ENCODE data around the gene DEPDC7. TPM values are rescaled to one million over a fixed set of nuclear protein-coding genes. Genes with fewer than 3 reads are reported as not detected.
"Not testable (repeated sequence)": the region's sequence is repeated elsewhere in the genome, so short reads cannot be mapped to it uniquely, and the experiment has no call there.

The DEPDC7 gene
- total RNA-seq, 2 donors from 2014 or later, result 2.6 to 8.9 TPM

DNA sequence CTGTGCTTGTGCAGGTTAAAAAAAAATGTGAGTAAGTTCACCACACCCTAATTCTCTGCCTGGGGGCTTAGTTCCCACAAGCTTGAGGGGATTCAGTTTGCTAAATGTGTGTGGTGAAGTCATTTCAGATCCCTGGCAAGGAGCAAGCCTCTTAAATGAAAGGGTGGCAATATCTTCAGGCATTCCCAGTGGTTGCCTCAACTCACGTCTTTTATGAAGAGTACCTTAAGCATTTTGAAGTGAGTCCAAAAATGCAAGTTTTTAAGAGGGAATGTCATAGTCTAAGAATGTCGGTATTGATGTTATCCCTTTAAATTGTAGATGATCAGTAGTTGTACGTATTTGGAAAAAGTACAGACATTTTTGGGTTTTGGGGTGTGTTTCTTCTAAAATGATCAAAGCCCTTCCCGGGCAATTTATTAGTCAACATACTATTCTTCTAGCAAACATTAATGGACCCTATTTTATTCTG lies 28.6 kb downstream of the DEPDC7 start:
- no peaks in the 10 kb centered on the region for H3K9me3 ChIP-seq
- H3K27me3 ChIP-seq (replicated peaks; ENCODE audit: insufficient read depth), result no peaks in the 10 kb centered on the region
- 51% methylated on average over 4 of the region's 4 CpGs for WGBS
- H3K36me3 ChIP-seq, result no peaks in the 10 kb centered on the region
- no peak for DNase-seq (ENCODE audit: low spot score)
- intact Hi-C loops (cut with DNase I), result no loop called here
- no peak overlapping the region for H3K27ac ChIP-seq
- TF ChIP-seq CTCF (IDR thresholded peaks at IDR 0.05) (no peak), POLR2AphosphoS5 (IDR thresholded peaks at IDR 0.05) (no peak), POLR2A (IDR thresholded peaks at IDR 0.05) (no peak)
- no peaks in the 10 kb centered on the region for H3K4me1 ChIP-seq (replicated peaks)
- H3K4me3 ChIP-seq, result no peak overlapping the region

GRCh38 chr11:33045551-33046255 lies 30.0 kb downstream of the DEPDC7 start:
- Histone ChIP-seq H3K4me3 (no peak overlapping the region), H3K36me3 (no peaks in the 10 kb centered on the region), H3K4me1 (replicated peaks) (no peaks in the 10 kb centered on the region), H3K27ac (no peak overlapping the region), H3K9me3 (no peaks in the 10 kb centered on the region), H3K27me3 (replicated peaks; ENCODE audit: insufficient read depth) (no peaks in the 10 kb centered on the region)
- intact Hi-C loops (cut with DNase I), result no loop called here
- WGBS, result 78% methylated on average over 8 of the region's 8 CpGs
- no peak for DNase-seq (ENCODE audit: low spot score)
- TF ChIP-seq POLR2AphosphoS5 (IDR thresholded peaks at IDR 0.05) (no peak), CTCF (IDR thresholded peaks at IDR 0.05) (no peak), POLR2A (IDR thresholded peaks at IDR 0.05) (no peak)

DNA sequence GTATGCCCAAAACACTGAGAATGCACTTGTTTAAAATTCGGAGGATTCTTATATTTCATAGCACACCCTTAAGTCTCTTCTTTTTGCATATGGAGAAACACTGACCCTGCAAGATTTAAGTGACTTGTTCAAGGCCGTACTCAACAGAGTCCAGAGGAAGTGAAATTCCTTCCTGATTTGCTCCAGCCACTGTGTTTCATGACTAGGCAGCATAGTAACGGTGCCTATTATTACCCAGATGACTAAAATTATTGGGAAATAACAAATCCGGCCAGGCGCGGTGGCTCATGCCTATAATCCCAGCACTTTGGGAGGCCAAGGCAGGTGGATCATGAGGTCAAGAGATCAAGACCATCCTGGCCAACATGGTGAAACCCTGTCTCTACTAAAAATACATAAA lies 33.0 kb downstream of the DEPDC7 start:
- H3K27me3 ChIP-seq (replicated peaks; ENCODE audit: insufficient read depth); H3K27ac ChIP-seq; intact Hi-C loops (cut with DNase I); H3K4me1 ChIP-seq (replicated peaks); H3K36me3 ChIP-seq; DNase-seq (ENCODE audit: low spot score); H3K4me3 ChIP-seq; H3K9me3 ChIP-seq: not testable (repeated sequence)
- 75% methylated on average over 6 of the region's 6 CpGs for WGBS

DNA sequence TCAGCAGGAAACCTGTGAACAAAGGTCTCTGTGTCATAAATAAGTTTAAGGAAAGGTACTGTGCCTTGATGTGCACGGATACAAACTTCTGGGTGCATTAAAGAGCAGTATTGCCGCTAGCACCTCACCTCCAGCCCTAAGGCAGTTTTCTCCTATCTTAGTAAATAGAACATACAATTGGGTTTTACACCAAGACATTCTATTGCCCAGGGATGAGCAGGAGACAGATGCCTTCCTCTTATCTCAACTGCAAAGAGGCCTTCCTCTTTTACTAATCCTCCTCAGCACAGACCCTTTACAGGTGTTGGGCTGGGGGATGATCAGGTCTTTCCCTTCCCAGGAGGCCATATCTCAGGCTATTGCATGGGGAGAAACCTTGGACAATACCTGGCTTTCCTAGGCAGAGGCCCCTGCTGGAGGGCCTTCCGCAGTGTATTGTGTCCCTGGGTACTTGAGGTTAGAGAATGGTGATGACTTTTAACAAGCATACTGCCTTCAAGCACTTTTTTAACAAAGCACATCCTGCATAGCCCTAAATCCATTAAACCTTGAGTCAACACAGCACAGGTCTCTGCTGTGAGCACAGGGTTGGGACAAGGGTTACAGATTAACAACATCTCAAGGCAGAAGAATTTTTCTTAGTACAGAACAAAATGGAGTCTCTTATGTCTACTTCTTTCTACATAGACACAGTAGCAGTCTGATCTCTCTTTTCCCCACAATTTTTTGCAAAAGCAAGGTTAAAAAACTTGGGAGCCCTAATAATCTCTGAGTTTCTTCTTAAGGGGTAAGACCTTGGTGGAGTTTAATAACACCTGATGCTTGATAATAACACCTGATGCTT lies 34.1 kb downstream of the DEPDC7 start:
- H3K4me3 ChIP-seq; H3K4me1 ChIP-seq (replicated peaks); H3K36me3 ChIP-seq; DNase-seq (ENCODE audit: low spot score); H3K27ac ChIP-seq; H3K9me3 ChIP-seq; intact Hi-C loops (cut with DNase I); H3K27me3 ChIP-seq (replicated peaks; ENCODE audit: insufficient read depth): not testable (repeated sequence)
- 68% methylated on average over 3 of the region's 3 CpGs for WGBS

- intact Hi-C loops (cut with DNase I), result no loop called here
- Histone ChIP-seq H3K4me1 (replicated peaks) (no peaks in the 10 kb centered on the region), H3K4me3 (no peak overlapping the region), H3K27ac (no peak overlapping the region), H3K36me3 (no peaks in the 10 kb centered on the region), H3K27me3 (replicated peaks; ENCODE audit: insufficient read depth) (no peaks in the 10 kb centered on the region), H3K9me3 (no peaks in the 10 kb centered on the region)
- no peak for DNase-seq (ENCODE audit: low spot score)
- TF ChIP-seq CTCF (IDR thresholded peaks at IDR 0.05) (no peak), POLR2A (IDR thresholded peaks at IDR 0.05) (no peak), POLR2AphosphoS5 (IDR thresholded peaks at IDR 0.05) (no peak)
- 76% methylated on average over 2 of the region's 2 CpGs for WGBS
These were observed 36.6 kb downstream of the DEPDC7 start for GRCh38 chr11:33052231-33052630.

Measured in prostate gland (tissue), 2 donors.